KMS-11 (cell line): ENCODE data around the gene IL17RE.
"Not testable (repeated sequence)": the region's sequence is repeated elsewhere in the genome, so short reads cannot be mapped to it uniquely, and the experiment has no call there.

Experiments used
- H2AFZ ChIP-seq: fragments of 200-600 bp; sonication (generic); 2 replicates; pipeline ENCODE4 v1.6.1; 2016; ENCODE audit warnings: antibody characterized with exemption, mixed run types, low read depth
- H3K27ac ChIP-seq: fragments of 200-600 bp; sonication (generic); 2 replicates; pipeline ENCODE4 v1.6.1; 2016; ENCODE audit warnings: mild to moderate bottlenecking, mixed run types
- H3K27me3 ChIP-seq: fragments of 200-600 bp; sonication (generic); 2 replicates; pipeline ENCODE4 v1.6.1; 2017; ENCODE audit warnings: mild to moderate bottlenecking, low read depth, mixed run types, moderate library complexity; ENCODE audit not compliant: insufficient read depth
- H3K36me3 ChIP-seq: fragments of 200-600 bp; sonication (generic); 2 replicates; pipeline ENCODE4 v1.6.1; 2017; ENCODE audit warnings: mild to moderate bottlenecking, mixed run types; ENCODE audit not compliant: insufficient read depth
- H3K4me1 ChIP-seq: fragments of 200-600 bp; sonication (generic); 2 replicates; pipeline ENCODE4 v1.6.1; 2016; ENCODE audit warnings: mild to moderate bottlenecking, low read depth, mixed run types; ENCODE audit not compliant: poor library complexity, severe bottlenecking
- H3K4me2 ChIP-seq: fragments of 200-600 bp; sonication (generic); 2 replicates; pipeline ENCODE4 v1.7.0; 2016; ENCODE audit warnings: mild to moderate bottlenecking, mixed run types
- H3K4me3 ChIP-seq: fragments of 200-600 bp; sonication (generic); IDR thresholded peaks from 2 replicates; pipeline ENCODE4 v1.6.1; 2017; ENCODE audit warnings: low read depth, low read length, mixed read lengths; ENCODE audit not compliant: insufficient read depth
- H3K79me2 ChIP-seq: fragments of 200-600 bp; sonication (generic); 2 replicates; pipeline ENCODE4 v1.6.1; 2016; ENCODE audit warnings: low read depth, mixed run types; ENCODE audit not compliant: insufficient read depth
- H3K9ac ChIP-seq: fragments of 200-600 bp; sonication (generic); 2 replicates; pipeline ENCODE4 v1.6.1; 2016; ENCODE audit warnings: mild to moderate bottlenecking, mixed run types
- H4K20me1 ChIP-seq: fragments of 200-600 bp; sonication (generic); 2 replicates; pipeline ENCODE4 v1.6.1; 2016; ENCODE audit warnings: mild to moderate bottlenecking, mixed run types; ENCODE audit not compliant: insufficient read depth
- CTCF ChIP-seq: fragments of 200-600 bp; sonication (generic); conservative IDR thresholded peaks from 2 replicates; pipeline ENCODE4 v1.6.1; 2017; ENCODE audit warnings: low read depth, mild to moderate bottlenecking, antibody characterized with exemption, low read length, moderate library complexity, mixed read lengths

IL17RE gene, protein sequence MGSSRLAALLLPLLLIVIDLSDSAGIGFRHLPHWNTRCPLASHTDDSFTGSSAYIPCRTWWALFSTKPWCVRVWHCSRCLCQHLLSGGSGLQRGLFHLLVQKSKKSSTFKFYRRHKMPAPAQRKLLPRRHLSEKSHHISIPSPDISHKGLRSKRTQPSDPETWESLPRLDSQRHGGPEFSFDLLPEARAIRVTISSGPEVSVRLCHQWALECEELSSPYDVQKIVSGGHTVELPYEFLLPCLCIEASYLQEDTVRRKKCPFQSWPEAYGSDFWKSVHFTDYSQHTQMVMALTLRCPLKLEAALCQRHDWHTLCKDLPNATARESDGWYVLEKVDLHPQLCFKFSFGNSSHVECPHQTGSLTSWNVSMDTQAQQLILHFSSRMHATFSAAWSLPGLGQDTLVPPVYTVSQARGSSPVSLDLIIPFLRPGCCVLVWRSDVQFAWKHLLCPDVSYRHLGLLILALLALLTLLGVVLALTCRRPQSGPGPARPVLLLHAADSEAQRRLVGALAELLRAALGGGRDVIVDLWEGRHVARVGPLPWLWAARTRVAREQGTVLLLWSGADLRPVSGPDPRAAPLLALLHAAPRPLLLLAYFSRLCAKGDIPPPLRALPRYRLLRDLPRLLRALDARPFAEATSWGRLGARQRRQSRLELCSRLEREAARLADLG

DNA sequence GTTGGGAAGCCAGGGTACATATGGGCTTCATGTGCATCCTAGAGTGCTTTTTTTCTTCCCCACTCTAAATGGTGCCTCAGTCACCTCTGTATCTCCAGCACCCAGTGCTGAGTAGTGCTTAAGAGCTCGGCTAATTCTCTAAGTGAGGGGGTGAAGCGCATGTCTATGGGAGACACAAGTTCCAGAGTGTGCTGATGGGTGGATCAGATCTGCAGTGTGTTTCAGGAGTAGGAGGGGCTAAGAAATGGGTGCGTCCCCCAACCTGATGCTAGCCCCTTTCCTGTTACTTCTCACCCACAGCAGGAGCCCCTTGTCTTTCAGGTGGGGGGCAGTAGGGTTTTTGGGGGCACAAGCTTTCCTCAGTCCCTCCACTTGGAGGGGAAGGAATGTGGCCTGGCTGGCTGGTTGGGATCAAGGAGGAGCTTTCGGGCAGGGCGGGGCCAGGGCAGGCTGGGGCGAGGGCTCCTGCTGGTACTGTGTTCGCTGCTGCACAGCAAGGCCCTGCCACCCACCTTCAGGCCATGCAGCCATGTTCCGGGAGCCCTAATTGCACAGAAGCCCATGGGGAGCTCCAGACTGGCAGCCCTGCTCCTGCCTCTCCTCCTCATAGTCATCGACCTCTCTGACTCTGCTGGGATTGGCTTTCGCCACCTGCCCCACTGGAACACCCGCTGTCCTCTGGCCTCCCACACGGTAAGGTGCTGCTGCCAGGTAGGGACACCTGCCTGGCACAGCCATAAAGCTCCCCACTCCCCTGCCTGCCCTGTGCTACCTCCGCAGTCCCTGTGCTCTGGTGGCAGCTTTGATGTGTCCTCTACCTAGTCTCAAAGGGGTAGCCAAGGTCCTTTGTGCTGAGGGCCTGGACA lies at the start of gene IL17RE:
TSS of gene IL17RE (plus strand) at position 477 of the 866 bp plus-strand sequence. CDS start at position 562, 85 bp downstream.
- peaks cover 9% of the 10 kb centered on the region for H3K4me1 ChIP-seq
- no peak within 1 kb of the TSS for H2AFZ ChIP-seq
- H3K36me3 ChIP-seq = no peaks in the 10 kb centered on the region
- no peak within 1 kb of the TSS for H3K9ac ChIP-seq
- no peaks in the 10 kb centered on the region for H3K79me2 ChIP-seq
- no peak within 1 kb of the TSS for H3K4me2 ChIP-seq
- H3K27me3 ChIP-seq = no peaks in the 10 kb centered on the region
- no peak within 1 kb of the TSS for H3K4me3 ChIP-seq
- TF ChIP-seq CTCF = no peak
- no peaks in the 10 kb centered on the region for H4K20me1 ChIP-seq
- H3K27ac ChIP-seq = no peak within 1 kb of the TSS

DNA sequence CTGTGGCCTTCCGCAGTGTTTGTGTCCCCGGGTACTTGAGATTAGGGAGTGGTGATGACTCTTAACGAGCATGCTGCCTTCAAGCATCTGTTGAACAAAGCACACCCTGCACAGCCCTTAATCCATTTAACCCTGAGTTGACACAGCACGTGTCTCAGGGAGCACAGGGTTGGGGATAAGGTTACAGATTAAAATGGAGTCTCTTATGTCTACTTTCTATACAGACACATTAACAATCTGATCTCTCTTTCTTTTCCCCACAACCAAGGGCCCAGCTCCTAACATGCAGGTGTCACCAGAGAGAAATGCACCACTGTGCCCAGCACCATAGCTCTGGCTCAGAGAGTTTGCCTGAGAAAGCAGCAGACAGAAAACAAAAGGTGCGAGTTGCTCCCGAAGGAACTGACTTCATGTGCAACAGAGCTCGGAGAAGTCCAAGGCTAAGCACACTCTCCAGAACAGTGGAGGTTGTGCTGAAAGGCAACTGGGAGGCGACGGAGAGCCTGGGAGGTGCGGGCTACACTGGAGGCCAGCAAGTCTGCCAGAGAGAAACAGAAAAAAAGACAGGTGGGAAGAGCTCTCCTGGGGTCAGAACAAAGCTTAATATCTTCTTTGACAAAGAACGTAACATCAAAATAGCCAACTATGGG lies 48.2 kb upstream of the IL17RE start:
- H3K4me1 ChIP-seq, H3K36me3 ChIP-seq, H2AFZ ChIP-seq, H3K4me3 ChIP-seq, H3K9ac ChIP-seq, H3K79me2 ChIP-seq, H3K27ac ChIP-seq, H4K20me1 ChIP-seq, H3K4me2 ChIP-seq, H3K27me3 ChIP-seq: not testable (repeated sequence)

GRCh38 chr3:9855594-9855993 lies 47.1 kb upstream of the IL17RE start:
- Histone ChIP-seq H3K79me2 (no peaks in the 10 kb centered on the region), H3K9ac (no peak overlapping the region)

DNA sequence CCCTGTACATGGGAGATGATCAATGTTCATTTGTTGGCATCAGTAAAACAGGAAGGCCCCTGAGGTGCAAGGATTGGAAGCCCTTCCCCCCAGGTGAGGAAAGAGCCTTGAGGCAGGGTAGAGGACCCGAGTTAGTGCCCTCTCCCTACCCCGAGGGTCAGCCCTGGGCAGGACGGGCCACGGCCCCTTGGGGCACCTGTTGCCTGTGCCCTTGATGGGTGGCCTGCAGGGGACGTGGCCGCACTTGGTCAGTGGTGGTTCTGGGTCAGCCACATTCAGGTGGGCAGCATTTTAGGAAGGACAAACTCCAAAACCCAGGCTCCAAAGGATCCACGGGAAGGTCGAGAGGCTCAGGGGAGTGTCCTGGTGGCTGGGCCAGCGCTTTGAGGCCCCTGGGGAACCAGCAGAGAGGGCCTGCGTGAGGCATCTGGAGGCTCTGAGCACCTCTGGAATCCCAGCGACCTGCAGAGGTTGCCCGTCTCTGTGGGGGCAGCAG lies 43.1 kb upstream of the IL17RE start:
- Histone ChIP-seq H3K4me2 (no peak overlapping the region), H3K9ac (no peak overlapping the region), H3K79me2 (no peaks in the 10 kb centered on the region), H3K4me3 (no peak overlapping the region), H2AFZ (no peak overlapping the region), H3K27ac (no peak overlapping the region), H4K20me1 (no peaks in the 10 kb centered on the region), H3K36me3 (no peaks in the 10 kb centered on the region), H3K27me3 (no peaks in the 10 kb centered on the region), H3K4me1 (no peaks in the 10 kb centered on the region)
- no peak for TF ChIP-seq CTCF

More at GRCh38 chr3:9855594-9855993, 47.1 kb upstream of the IL17RE start:
- TF ChIP-seq CTCF = no peak
- H3K4me1 ChIP-seq = no peaks in the 10 kb centered on the region
- no peaks in the 10 kb centered on the region for H3K27me3 ChIP-seq
- no peaks in the 10 kb centered on the region for H3K36me3 ChIP-seq
- no peaks in the 10 kb centered on the region for H4K20me1 ChIP-seq
- no peak overlapping the region for H2AFZ ChIP-seq
- no peak overlapping the region for H3K27ac ChIP-seq
- no peak overlapping the region for H3K4me3 ChIP-seq
- H3K4me2 ChIP-seq = no peak overlapping the region
